Thymus (tissue), 11 donors: Measurements from ENCODE around the gene TSHZ2. TPM values are rescaled to one million over a fixed set of nuclear protein-coding genes. Genes with fewer than 3 reads are reported as not detected.

Experiments used
- DNase-seq, 9 donors: peaks; one replicate each; pipeline ENCODE4 v3.0.0-alpha.2; 2013; ENCODE audit warnings: low spot score in 9 of 9, low read depth in 6 of 9, missing footprints in 1 of 9
- H3K27ac ChIP-seq, 2 donors: one replicate each; pipeline ENCODE4 v1.5.1; 2013; ENCODE audit warnings: control low read depth in 1 of 2, low read depth in 1 of 2, low read length in 1 of 2, mild to moderate bottlenecking in 1 of 2, moderate library complexity in 1 of 2
- H3K27me3 ChIP-seq, 2 donors: one replicate each; pipeline ENCODE4 v1.5.1; 2013; ENCODE audit warnings: low read length in 1 of 2; ENCODE audit not compliant: control insufficient read depth in 2 of 2, insufficient read depth in 1 of 2
- H3K36me3 ChIP-seq, 2 donors: one replicate each; pipeline ENCODE4 v1.5.1; 2013; ENCODE audit warnings: low read length in 1 of 2, mild to moderate bottlenecking in 1 of 2, moderate library complexity in 1 of 2; ENCODE audit not compliant: control insufficient read depth in 2 of 2, insufficient read depth in 2 of 2
- H3K4me1 ChIP-seq, 2 donors: one replicate each; pipeline ENCODE4 v1.5.1; 2013; ENCODE audit warnings: low read length in 2 of 2; ENCODE audit not compliant: control insufficient read depth in 2 of 2, insufficient read depth in 2 of 2
- H3K4me3 ChIP-seq, 2 donors: one replicate each; pipeline ENCODE4 v1.5.1; 2013; ENCODE audit warnings: low read length in 2 of 2, control low read depth in 1 of 2, mild to moderate bottlenecking in 1 of 2
- H3K9me3 ChIP-seq, 2 donors: one replicate each; pipeline ENCODE4 v1.5.1; 2013; ENCODE audit warnings: low read length in 1 of 2, mild to moderate bottlenecking in 1 of 2; ENCODE audit not compliant: control insufficient read depth in 2 of 2, insufficient read depth in 1 of 2
- WGBS: extraction: QIAGEN DNeasy Blood & Tissue Kit; methylation state at CpG from one replicate; pipeline ENCODE4 v1.1.7; 2013; 5-methylcytosine and 5-hydroxymethylcytosine counted together
- polyA plus RNA-seq: library from polyadenylated mRNA; stranded (reverse); fragments of 200-250 nt; gene quantifications from one replicate; pipeline ENCODE4 v1.2.3, GENCODE V29; 2013
- total RNA-seq: library from RNA; stranded (reverse); fragments of 120-200 nt; gene quantifications from one replicate; pipeline ENCODE4 v1.2.4, GENCODE V29; 2013
- donor health status: healthy.

The TSHZ2 gene
- total and polyA plus RNA-seq, 2 donors, result 1.4 to 2.4 TPM

DNA sequence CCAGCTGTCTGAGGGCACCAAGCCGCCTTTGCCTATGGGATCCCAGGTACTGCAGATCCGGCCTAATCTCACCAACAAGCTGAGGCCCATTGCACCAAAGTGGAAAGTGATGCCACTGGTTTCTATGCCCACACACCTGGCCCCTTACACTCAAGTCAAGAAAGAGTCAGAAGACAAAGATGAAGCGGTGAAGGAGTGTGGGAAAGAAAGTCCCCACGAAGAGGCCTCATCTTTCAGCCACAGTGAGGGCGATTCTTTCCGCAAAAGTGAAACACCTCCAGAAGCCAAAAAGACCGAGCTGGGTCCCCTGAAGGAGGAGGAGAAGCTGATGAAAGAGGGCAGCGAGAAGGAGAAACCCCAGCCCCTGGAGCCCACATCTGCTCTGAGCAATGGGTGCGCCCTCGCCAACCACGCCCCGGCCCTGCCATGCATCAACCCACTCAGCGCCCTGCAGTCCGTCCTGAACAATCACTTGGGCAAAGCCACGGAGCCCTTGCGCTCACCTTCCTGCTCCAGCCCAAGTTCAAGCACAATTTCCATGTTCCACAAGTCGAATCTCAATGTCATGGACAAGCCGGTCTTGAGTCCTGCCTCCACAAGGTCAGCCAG is 283.0 kb downstream of the TSHZ2 start:
- Histone ChIP-seq H3K4me1 (no peaks in the 10 kb centered on the region), H3K27me3 (no peaks in the 10 kb centered on the region), H3K27ac (no peak overlapping the region), H3K36me3 (no peaks in the 10 kb centered on the region), H3K9me3 (no peaks in the 10 kb centered on the region), H3K4me3 (no peak overlapping the region)
- 94% methylated on average over 18 of the region's 18 CpGs for WGBS
- no peak for DNase-seq

DNA sequence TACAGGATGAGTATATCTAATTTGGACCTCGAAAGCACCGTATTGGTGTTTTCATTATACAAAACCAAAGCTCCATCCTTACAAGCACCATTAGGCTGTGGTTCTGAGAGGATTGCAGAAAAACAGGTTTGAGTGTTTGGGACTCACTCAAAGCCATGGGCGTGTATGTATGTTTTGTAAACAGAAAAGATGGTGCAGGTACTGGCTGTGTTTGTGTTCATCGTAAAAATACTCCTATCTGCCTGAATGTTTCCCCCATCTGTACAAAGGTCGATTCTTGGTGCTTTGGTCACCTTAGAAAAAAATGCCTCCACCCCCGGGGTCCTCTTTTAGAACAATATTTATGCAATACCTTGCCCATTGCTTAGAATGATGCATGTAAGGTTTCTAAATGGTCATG is 286.6 kb downstream of the TSHZ2 start:
- 88% methylated on average over 6 of the region's 6 CpGs for WGBS

DNA sequence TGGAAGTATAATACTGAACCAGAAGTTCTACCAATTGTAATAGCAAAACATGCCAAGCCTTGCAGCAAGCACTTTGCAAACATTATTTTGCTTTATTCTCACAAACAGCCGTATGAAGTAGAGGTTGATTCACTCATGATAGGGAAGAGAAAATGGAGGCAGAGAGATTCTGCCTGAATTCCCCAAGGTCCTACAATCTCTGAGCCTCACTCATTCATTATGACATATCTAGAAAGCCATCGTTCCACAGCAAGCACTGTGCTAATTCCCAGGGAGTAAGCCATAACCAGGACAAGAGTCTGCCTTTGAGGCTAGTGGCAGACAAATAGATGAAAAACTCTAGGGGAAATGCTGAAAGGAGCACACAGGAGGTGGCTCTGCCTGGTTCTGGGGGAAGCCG is 288.0 kb downstream of the TSHZ2 start:
- Histone ChIP-seq H3K4me1 (no peaks in the 10 kb centered on the region), H3K36me3 (no peaks in the 10 kb centered on the region), H3K27ac (no peak overlapping the region), H3K4me3 (no peak overlapping the region), H3K27me3 (no peaks in the 10 kb centered on the region), H3K9me3 (no peaks in the 10 kb centered on the region)
- DNase-seq, result no peak
- WGBS, result 91% methylated on average over 3 of the region's 3 CpGs

More for the DNA sequence above, 286.6 kb downstream of the TSHZ2 start:
- Histone ChIP-seq H3K27ac (no peak overlapping the region), H3K4me3 (no peak overlapping the region), H3K36me3 (no peaks in the 10 kb centered on the region), H3K4me1 (no peaks in the 10 kb centered on the region), H3K9me3 (no peaks in the 10 kb centered on the region), H3K27me3 (no peaks in the 10 kb centered on the region)
- DNase-seq, result no peak

DNA sequence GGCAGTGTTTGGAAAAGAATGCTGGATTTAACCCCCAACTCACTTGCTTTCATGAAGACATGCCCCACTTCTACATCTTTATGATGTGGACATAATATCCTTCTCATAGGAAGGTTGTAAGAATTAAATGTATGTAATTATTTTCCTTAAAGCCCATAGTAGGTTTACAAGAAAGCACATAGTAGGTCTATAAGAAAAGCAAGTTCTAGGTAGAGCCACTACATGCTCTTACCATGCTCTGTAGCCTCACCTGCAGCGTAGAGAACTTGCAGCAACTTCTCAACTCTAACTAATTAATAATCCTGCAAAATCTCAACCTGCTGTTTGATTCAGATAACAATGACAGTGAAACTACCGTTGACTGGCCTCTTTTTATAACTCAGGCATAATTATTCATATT is 288.4 kb downstream of the TSHZ2 start:
- WGBS, result 89% methylated on average over 2 of the region's 2 CpGs
- Histone ChIP-seq H3K27me3 (no peaks in the 10 kb centered on the region), H3K27ac (no peak overlapping the region), H3K4me3 (no peak overlapping the region), H3K36me3 (no peaks in the 10 kb centered on the region), H3K4me1 (no peaks in the 10 kb centered on the region), H3K9me3 (no peaks in the 10 kb centered on the region)
- DNase-seq, result no peak

DNA sequence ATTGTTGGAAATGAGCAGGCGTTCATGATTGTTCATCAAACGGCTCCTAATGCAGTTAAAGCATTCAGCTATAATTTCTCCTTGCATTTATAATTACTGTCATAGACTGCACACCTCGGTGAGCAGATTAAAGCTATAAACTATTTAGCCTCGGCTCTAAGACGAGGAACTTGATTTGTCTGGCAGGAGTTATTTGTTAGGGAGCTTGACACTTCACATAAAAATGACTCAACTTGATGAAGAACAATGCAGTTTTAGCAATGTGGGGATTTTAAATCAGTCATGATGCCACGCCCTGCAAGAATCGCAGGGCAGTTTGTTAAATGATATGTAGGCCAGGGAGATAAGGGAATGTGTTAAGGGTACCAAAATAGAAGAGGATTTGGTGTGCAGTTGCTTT is 290.2 kb downstream of the TSHZ2 start:
- H3K36me3 ChIP-seq, result no peaks in the 10 kb centered on the region
- no peak overlapping the region for H3K4me3 ChIP-seq
- no peaks in the 10 kb centered on the region for H3K27me3 ChIP-seq
- no peaks in the 10 kb centered on the region for H3K9me3 ChIP-seq
- H3K4me1 ChIP-seq, result no peaks in the 10 kb centered on the region
- no peak for DNase-seq
- 69% methylated on average over 7 of the region's 7 CpGs for WGBS
- no peak overlapping the region for H3K27ac ChIP-seq

DNA sequence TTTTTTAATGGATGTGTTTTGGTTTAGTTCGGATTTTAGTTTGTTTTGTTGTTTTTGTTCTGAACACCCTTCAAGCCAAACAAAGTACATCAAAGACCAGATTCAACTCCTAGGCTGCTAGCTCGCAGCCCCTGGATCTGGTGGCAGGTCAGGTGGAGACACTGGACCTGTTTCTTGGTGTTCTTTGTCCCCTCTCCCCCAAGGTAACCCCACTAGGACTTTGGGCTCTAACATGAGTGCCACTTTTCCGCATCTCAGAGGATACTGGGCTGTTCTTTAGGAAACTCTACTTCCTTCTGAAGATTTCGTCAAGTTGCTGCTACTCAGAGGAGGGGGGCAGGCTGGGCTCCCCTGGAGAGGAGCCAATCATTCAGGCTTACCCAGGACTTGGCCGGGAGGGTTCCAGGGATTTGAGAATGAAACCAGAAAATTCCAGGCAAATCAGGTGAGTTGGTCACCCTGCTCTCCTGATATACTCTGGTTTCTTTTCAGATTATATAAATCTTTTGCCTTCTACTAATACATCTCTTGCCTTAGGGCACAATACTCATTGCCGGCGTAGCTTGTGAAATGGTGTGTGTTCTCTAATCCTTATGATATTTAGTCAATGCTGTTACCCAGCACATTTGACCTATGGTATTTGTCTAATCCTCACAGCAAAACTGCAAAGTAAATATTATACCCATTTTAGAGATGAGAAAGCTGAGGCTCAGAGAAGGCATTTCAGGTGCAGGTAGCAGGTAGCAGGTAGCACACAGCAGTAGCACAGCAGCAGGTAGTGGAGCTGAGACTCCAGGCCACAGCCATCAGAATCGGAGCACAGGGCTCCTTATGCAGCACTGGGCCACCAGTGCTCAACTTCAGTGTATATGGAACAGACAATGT is 291.6 kb downstream of the TSHZ2 start:
- Histone ChIP-seq H3K9me3 (no peaks in the 10 kb centered on the region), H3K4me1 (no peaks in the 10 kb centered on the region), H3K27me3 (no peaks in the 10 kb centered on the region), H3K27ac (no peak overlapping the region), H3K4me3 (no peak overlapping the region), H3K36me3 (no peaks in the 10 kb centered on the region)
- WGBS, result 88% methylated on average over 8 of the region's 8 CpGs
- no peak for DNase-seq

DNA sequence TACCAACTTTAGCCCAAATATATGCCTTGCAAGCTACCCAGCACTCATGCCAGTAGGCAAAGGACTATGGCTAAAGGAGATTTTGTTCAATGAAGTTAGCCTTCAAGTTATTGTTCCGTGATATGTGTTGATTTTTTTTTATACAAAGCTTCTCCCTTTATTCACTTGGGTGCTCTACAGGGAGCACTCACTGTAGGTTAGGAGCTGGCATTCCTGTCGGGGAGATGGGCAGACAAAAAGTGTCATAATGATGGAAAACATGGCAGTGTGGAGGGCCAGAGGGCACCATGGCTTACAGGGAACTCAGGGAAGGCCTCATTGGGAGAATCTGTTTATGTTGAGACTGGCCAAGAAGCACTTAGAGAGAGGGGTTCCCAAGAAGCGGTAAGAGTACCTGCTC is 292.4 kb downstream of the TSHZ2 start:
- Histone ChIP-seq H3K27me3 (no peaks in the 10 kb centered on the region), H3K27ac (no peak overlapping the region), H3K4me1 (no peaks in the 10 kb centered on the region), H3K9me3 (no peaks in the 10 kb centered on the region), H3K36me3 (no peaks in the 10 kb centered on the region), H3K4me3 (no peak overlapping the region)
- no peak for DNase-seq
- WGBS, result 92% methylated on average over 3 of the region's 3 CpGs

DNA sequence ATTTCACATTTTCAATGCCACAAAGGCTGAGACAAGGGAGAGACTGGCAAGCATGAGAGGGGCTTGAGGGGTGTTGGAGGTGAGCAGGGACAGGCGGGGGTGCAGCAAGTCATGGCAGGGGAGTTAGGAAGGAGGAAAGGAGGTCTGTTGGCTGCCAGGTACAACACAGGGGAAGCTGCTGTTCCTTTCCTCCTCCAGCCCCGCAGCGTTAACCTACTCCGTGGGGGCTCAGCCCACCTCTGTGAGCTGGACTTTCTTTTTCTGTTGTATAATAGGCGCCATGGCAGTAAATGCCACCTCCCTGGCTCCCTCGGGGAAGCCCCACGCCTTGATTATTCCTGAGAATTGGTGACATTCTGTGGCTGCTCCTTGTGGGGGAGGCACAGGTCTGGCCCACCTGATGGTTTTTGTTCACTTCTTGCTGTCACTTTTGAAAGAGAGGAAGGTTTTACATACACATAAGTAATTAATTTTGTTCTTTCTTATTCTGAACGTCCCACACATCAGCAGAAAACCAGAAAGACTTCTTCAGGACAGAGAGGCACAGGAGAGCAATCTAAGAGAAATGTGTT is 293.2 kb downstream of the TSHZ2 start:
- Histone ChIP-seq H3K9me3 (no peaks in the 10 kb centered on the region), H3K27me3 (no peaks in the 10 kb centered on the region), H3K4me3 (no peak overlapping the region), H3K36me3 (no peaks in the 10 kb centered on the region), H3K27ac (no peak overlapping the region), H3K4me1 (no peaks in the 10 kb centered on the region)
- WGBS, result 83% methylated on average over 8 of the region's 8 CpGs
- no peak for DNase-seq

DNA sequence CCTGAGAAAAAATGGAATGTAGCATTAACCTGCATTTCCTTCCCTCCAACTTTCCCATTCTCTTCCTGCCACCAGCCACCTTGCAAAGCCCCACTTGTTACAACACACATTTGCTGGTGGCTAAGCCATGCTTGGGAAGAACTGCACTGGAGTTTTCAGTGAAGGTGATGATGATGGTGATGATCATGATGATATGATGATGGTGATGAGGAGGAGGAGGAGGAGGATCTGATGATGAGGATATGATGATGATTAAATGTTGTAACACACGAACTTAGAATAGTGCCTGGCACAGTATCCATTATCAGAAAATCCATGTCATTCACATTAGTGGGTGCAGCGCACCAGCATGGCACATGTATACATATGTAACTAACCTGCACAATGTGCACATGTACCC is 297.2 kb downstream of the TSHZ2 start:
- DNase-seq, result no peak

More for the DNA sequence above, 297.2 kb downstream of the TSHZ2 start:
- H3K36me3 ChIP-seq, result no peaks in the 10 kb centered on the region
- no peak overlapping the region for H3K27ac ChIP-seq
- H3K4me1 ChIP-seq, result no peaks in the 10 kb centered on the region
- no peak overlapping the region for H3K4me3 ChIP-seq
- 93% methylated on average over 2 of the region's 2 CpGs for WGBS
- H3K27me3 ChIP-seq, result no peaks in the 10 kb centered on the region
- no peaks in the 10 kb centered on the region for H3K9me3 ChIP-seq
